ENCODE data around the gene DEPDC7. TPM values are rescaled to one million over a fixed set of nuclear protein-coding genes. Genes with fewer than 3 reads are reported as not detected.

DEPDC7 gene
- total and polyA plus RNA-seq, 2 of the 8 experiments (the other 6 are each of a cell fraction or from before 2014, with no cell fraction given): 3.1 to 7.6 TPM

DNA sequence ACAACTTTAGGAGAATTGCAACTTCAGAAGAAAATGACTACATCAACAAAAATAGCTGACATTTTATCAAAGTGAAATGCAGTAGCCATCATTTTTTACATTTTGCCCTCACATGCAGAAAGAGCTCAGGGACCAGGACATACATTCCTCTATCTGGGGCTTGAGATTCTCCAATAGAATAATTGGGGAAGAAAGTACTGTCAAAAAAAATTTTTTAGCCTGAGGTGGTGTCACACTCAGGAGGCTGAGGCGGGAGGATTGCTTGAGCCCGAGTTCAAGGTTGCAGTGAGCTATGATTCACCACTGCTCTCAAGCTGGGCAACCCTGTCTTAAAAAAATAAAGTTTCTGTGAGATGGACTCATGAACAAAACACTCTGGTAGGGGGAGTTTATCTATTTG, 32.2 kb upstream of the DEPDC7 start:
- Histone ChIP-seq H2AK5ac (ENCODE audit: low read depth, low read length) (no peak overlapping the region), H2BK5ac (ENCODE audit: low read depth, low read length) (no peak overlapping the region), H3K27me3 (replicated peaks in 1 of 4; ENCODE audit: control insufficient read depth in 3 of 4, extremely low read depth in 1 of 4, insufficient read depth in 3 of 4, low read length in 3 of 4) (no peaks in the 10 kb centered on the region), H3K9ac (replicated peaks in 1 of 4; ENCODE audit: extremely low read depth in 1 of 4, low read depth in 3 of 4, low read length in 3 of 4) (no peak overlapping the region), H3K23ac (ENCODE audit: insufficient read length) (no peak overlapping the region), H3K79me2 (ENCODE audit: control insufficient read depth in 1 of 2, insufficient read depth in 2 of 2, low read length in 2 of 2) (no peaks in the 10 kb centered on the region), H3K56ac (replicated peaks; ENCODE audit: insufficient read length, low read depth, low read length) (no peak overlapping the region), H4K20me1 (replicated peaks in 1 of 2; ENCODE audit: control insufficient read depth in 1 of 2, insufficient read depth in 2 of 2, low read length in 2 of 2) (no peaks in the 10 kb centered on the region), H2BK20ac (ENCODE audit: low read length) (no peak overlapping the region), H3K9me3 (ENCODE audit: insufficient read depth in 2 of 2, low read depth in 1 of 2, low read length in 1 of 2) (no peaks in the 10 kb centered on the region), H2BK12ac (ENCODE audit: low read depth, low read length) (no peak overlapping the region), H3K79me1 (ENCODE audit: low read depth, low read length) (0 out of 2 replicates have a peak, but pooled peaks cover 3% of the 10 kb centered on the region), H3K36me3 (ENCODE audit: control insufficient read depth in 2 of 4, insufficient read depth in 4 of 4, low read length in 3 of 4) (peaks cover 1 to 12% (median 6%) of the 10 kb centered on the region in 4 experiments; a peak in 5 of 8 replicates), H2BK120ac (replicated peaks; ENCODE audit: low read depth, low read length) (no peak overlapping the region), H2AFZ (ENCODE audit: low read length) (no peak overlapping the region), H2BK15ac (ENCODE audit: low read length) (no peak overlapping the region), H3K4ac (replicated peaks; ENCODE audit: insufficient read length, low read depth, low read length) (no peak overlapping the region), H3K18ac (ENCODE audit: extremely low read depth, low read length) (no peak overlapping the region), H3K14ac (ENCODE audit: insufficient read length) (no peak overlapping the region), H3K4me2 (ENCODE audit: insufficient read depth in 1 of 2, low read depth in 2 of 2, low read length in 2 of 2) (no peak overlapping the region), H4K91ac (replicated peaks; ENCODE audit: insufficient read length, low read length) (no peak overlapping the region), H3K4me1 (replicated peaks in 1 of 4; ENCODE audit: control insufficient read depth in 3 of 4, insufficient read depth in 4 of 4, low read length in 3 of 4) (peaks cover 0 to 2% (median 0%) of the 10 kb centered on the region in 4 experiments; a peak in 1 of 7 replicates), H3K23me2 (ENCODE audit: low read depth, low read length) (no peaks in the 10 kb centered on the region), H3K27ac (ENCODE audit: low read depth, low read length) (no peak overlapping the region), H3K4me3 (ENCODE audit: extremely low read depth in 1 of 4, insufficient read depth in 2 of 4, low read depth in 3 of 4, low read length in 4 of 4) (no peak overlapping the region), H4K5ac (ENCODE audit: insufficient read length, low read depth, low read length) (no peak overlapping the region), H4K8ac (ENCODE audit: extremely low read depth, insufficient read depth, low read length) (no peak overlapping the region)
- FAIRE-seq (no peak), DNase-seq (ENCODE audit: low read depth in 1 of 2, low spot score in 2 of 2) (no peak)
- ChIA-PET POLR2A (ENCODE audit: partially characterized antibody) (interaction anchor here (1.0 to 2.5 kb wide), 7 partner anchors 9 to 95 kb away, joined by 3 to 9 read pairs (median 4); partner anchors contain the start of genes DEPDC7 and TCP11L1), CTCF (ENCODE audit: partially characterized antibody) (interaction anchor here (0.7 to 1.4 kb wide), 6 partner anchors 15 to 117 kb away, joined by 3 to 6 read pairs (median 4); no protein-coding TSS in a partner anchor)
- WGBS, 2 experiments (ENCODE audit: extremely low coverage in 1 of 2, insufficient coverage in 1 of 2, insufficient read length in 1 of 2, insufficient replicate concordance in 2 of 2, low coverage in 1 of 2, low lambda C conversion rate in 2 of 2, missing lambda C conversion rate in 1 of 2): 79% methylated on average over 2 of the region's 2 CpGs; no CpG with 5 or more reads in 1 of the 2 experiments
- TF ChIP-seq GTF2F1 (IDR thresholded peaks at IDR 0.05; ENCODE audit: borderline replicate concordance, low read depth, low read length): no peak
- no peak for TF ChIP-seq KDM5A (IDR thresholded peaks at IDR 0.05; ENCODE audit: low read length)
- no peak for TF ChIP-seq MAX (IDR thresholded peaks at IDR 0.05)
- TF ChIP-seq RAD21 (IDR thresholded peaks at IDR 0.05 in 1 of 2, conservative IDR thresholded peaks at IDR 0.05 in 1 of 2; ENCODE audit: low read depth in 2 of 2, low read length in 2 of 2): no peak
- TF ChIP-seq, protein P1, sequence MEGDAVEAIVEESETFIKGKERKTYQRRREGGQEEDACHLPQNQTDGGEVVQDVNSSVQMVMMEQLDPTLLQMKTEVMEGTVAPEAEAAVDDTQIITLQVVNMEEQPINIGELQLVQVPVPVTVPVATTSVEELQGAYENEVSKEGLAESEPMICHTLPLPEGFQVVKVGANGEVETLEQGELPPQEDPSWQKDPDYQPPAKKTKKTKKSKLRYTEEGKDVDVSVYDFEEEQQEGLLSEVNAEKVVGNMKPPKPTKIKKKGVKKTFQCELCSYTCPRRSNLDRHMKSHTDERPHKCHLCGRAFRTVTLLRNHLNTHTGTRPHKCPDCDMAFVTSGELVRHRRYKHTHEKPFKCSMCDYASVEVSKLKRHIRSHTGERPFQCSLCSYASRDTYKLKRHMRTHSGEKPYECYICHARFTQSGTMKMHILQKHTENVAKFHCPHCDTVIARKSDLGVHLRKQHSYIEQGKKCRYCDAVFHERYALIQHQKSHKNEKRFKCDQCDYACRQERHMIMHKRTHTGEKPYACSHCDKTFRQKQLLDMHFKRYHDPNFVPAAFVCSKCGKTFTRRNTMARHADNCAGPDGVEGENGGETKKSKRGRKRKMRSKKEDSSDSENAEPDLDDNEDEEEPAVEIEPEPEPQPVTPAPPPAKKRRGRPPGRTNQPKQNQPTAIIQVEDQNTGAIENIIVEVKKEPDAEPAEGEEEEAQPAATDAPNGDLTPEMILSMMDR (IDR thresholded peaks at IDR 0.05; ENCODE audit: control extremely low read depth in 1 of 3, insufficient read depth in 1 of 3, low read depth in 1 of 3, low read length in 3 of 3): no peak
- no peak for TF ChIP-seq SRF (IDR thresholded peaks at IDR 0.05; ENCODE audit: low read depth, low read length)
- TF ChIP-seq SAP30 (IDR thresholded peaks at IDR 0.05; ENCODE audit: insufficient read depth, insufficient replicate concordance, low read length): no peak
- TF ChIP-seq EZH2 (IDR thresholded peaks at IDR 0.05; ENCODE audit: low read depth, low read length, severe bottlenecking): no peak
- TF ChIP-seq EP300 (IDR thresholded peaks at IDR 0.05; ENCODE audit: borderline replicate concordance in 1 of 2, low read depth in 2 of 2, low read length in 2 of 2): no peak
- no peak for TF ChIP-seq HDAC6 (IDR thresholded peaks at IDR 0.05; ENCODE audit: low read depth, low read length)

Measured in H1 (cell line).